Trophoblast cell (in vitro differentiated cells and primary cell): ENCODE measurements around the gene LPP.

ENCODE experiments used
- DNase-seq, 2 donors: peaks; one replicate each; pipeline ENCODE4 v3.0.0-alpha.2; 2016
- H2AFZ ChIP-seq: 2 replicates; pipeline ENCODE4 v1.6.1; 2013; ENCODE audit warnings: low read length, moderate library complexity, mild to moderate bottlenecking; ENCODE audit not compliant: insufficient read depth, poor library complexity
- H2AK5ac ChIP-seq: 2 replicates; pipeline ENCODE4 v1.6.1; 2013; ENCODE audit warnings: mild to moderate bottlenecking, low read length
- H2BK120ac ChIP-seq: 2 replicates; pipeline ENCODE4 v1.6.1; 2013; ENCODE audit warnings: low read length, mild to moderate bottlenecking, moderate library complexity; ENCODE audit not compliant: insufficient read depth, poor library complexity
- H2BK12ac ChIP-seq: 2 replicates; pipeline ENCODE4 v1.6.1; 2013; ENCODE audit warnings: mild to moderate bottlenecking, low read length, moderate library complexity
- H2BK5ac ChIP-seq: 2 replicates; pipeline ENCODE4 v1.6.1; 2013; ENCODE audit warnings: low read length, low read depth, moderate library complexity, mild to moderate bottlenecking; ENCODE audit not compliant: poor library complexity
- H3K14ac ChIP-seq: 2 replicates; pipeline ENCODE4 v1.6.1; 2013; ENCODE audit warnings: mild to moderate bottlenecking, low read length
- H3K18ac ChIP-seq: 2 replicates; pipeline ENCODE4 v1.6.1; 2013; ENCODE audit warnings: mild to moderate bottlenecking, low read length
- H3K23ac ChIP-seq: 2 replicates; pipeline ENCODE4 v1.6.1; 2013; ENCODE audit warnings: low read length
- H3K27ac ChIP-seq: 2 replicates; pipeline ENCODE4 v1.5.1; 2013; ENCODE audit warnings: low read depth, mild to moderate bottlenecking, inconsistent platforms, low read length, moderate library complexity
- H3K27me3 ChIP-seq: 2 replicates; pipeline ENCODE4 v1.6.1; 2013; ENCODE audit warnings: inconsistent platforms, mild to moderate bottlenecking, low read length, moderate library complexity; ENCODE audit not compliant: insufficient read depth
- H3K36me3 ChIP-seq, 2 experiments: 1 replicate in 1 of 2; 2 replicates in 1 of 2; pipeline ENCODE4 v1.6.1; 2013; ENCODE audit warnings: low read length in 2 of 2, mild to moderate bottlenecking in 2 of 2, moderate library complexity in 1 of 2; ENCODE audit not compliant: insufficient read depth in 2 of 2, control insufficient read depth in 1 of 2
- H3K4ac ChIP-seq: 2 replicates; pipeline ENCODE4 v1.6.1; 2013; ENCODE audit warnings: low read depth, mild to moderate bottlenecking, low read length, moderate library complexity
- H3K4me1 ChIP-seq, 2 experiments: 1 replicate in 1 of 2; 2 replicates in 1 of 2; pipeline ENCODE4 v1.6.1; 2013; ENCODE audit warnings: low read length in 2 of 2, mild to moderate bottlenecking in 2 of 2, moderate library complexity in 1 of 2; ENCODE audit not compliant: insufficient read depth in 2 of 2, control insufficient read depth in 1 of 2
- H3K4me2 ChIP-seq: 2 replicates; pipeline ENCODE4 v1.6.1; 2013; ENCODE audit warnings: inconsistent platforms, mild to moderate bottlenecking, low read length, moderate library complexity
- H3K4me3 ChIP-seq: 2 replicates; pipeline ENCODE4 v1.5.1; 2013; ENCODE audit warnings: mild to moderate bottlenecking, low read depth, low read length, inconsistent platforms
- H3K79me1 ChIP-seq: one replicate; pipeline ENCODE4 v1.6.1; 2013; ENCODE audit warnings: low read length
- H3K79me2 ChIP-seq: 2 replicates; pipeline ENCODE4 v1.6.1; 2013; ENCODE audit warnings: low read length, mild to moderate bottlenecking; ENCODE audit not compliant: control insufficient read depth, insufficient read depth, poor library complexity
- H3K9ac ChIP-seq: 2 replicates; pipeline ENCODE4 v1.6.1; 2013; ENCODE audit warnings: mild to moderate bottlenecking, low read length
- H3K9me3 ChIP-seq: 2 replicates; pipeline ENCODE4 v1.6.1; 2013; ENCODE audit warnings: low read depth, mild to moderate bottlenecking, control low read depth, inconsistent platforms, low read length; ENCODE audit not compliant: insufficient read depth
- H4K12ac ChIP-seq: 2 replicates; pipeline ENCODE4 v1.6.1; 2013; ENCODE audit warnings: low read depth, mild to moderate bottlenecking, low read length, moderate library complexity
- H4K8ac ChIP-seq: 2 replicates; pipeline ENCODE4 v1.6.1; 2013; ENCODE audit warnings: low read depth, mild to moderate bottlenecking, low read length, moderate library complexity
- H4K91ac ChIP-seq: one replicate; pipeline ENCODE4 v1.6.1; 2013; ENCODE audit warnings: low read depth, mild to moderate bottlenecking, low read length, moderate library complexity
- WGBS: extraction: QIAGEN DNeasy Blood & Tissue Kit; methylation state at CpG from one replicate; pipeline ENCODE4 v1.1.7; 2013; ENCODE audit warnings: missing lambda C conversion rate; ENCODE audit not compliant: insufficient read length, insufficient coverage; ENCODE audit errors: extremely low coverage; 5-methylcytosine and 5-hydroxymethylcytosine counted together

The LPP gene

DNA sequence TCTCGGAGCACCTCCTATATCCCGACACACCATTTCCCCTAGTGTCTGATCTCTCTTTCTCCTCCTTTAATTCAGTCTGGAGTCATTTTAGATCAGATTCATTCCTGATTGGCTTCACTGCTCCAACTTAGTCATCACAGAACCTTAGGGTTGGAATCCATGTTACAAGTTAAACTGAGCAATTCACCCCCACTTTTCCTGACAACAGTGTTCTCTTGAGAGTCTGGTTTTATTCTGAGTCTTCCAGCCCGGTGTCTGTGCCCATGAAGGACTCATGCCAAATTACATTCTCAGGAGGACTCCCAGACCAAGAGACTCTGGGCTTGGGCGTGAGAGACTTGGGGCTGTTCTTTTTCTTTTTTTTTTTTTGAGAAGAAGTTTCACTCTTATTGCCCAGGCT lies 57.5 kb downstream of the LPP start:
- peaks cover 17 to 33% of the 10 kb centered on the region in 2 experiments for H3K4me1 ChIP-seq
- H3K27me3 ChIP-seq, result no peaks in the 10 kb centered on the region
- no peak overlapping the region for H3K9ac ChIP-seq
- peaks cover 20% of the 10 kb centered on the region for H3K79me1 ChIP-seq
- no peak overlapping the region for H3K23ac ChIP-seq
- DNase-seq, result no peak
- H3K18ac ChIP-seq, result no peak overlapping the region
- H3K14ac ChIP-seq, result no peak overlapping the region
- peak overlapping the region; percentile 28 for H4K91ac ChIP-seq
- no peaks in the 10 kb centered on the region for H3K9me3 ChIP-seq
- H3K4ac ChIP-seq, result peak overlapping the region; percentile 47
- no peak overlapping the region for H3K27ac ChIP-seq
- peak overlapping the region; percentile 24 for H2BK12ac ChIP-seq
- no peak overlapping the region for H3K4me2 ChIP-seq
- H3K79me2 ChIP-seq, result peaks cover 2% of the 10 kb centered on the region
- H2AK5ac ChIP-seq, result no peak overlapping the region
- WGBS, result no CpG with 5 or more reads among the region's 4 CpGs
- no peak overlapping the region for H2BK5ac ChIP-seq
- peak overlapping the region; percentile 24 for H2BK120ac ChIP-seq
- H4K8ac ChIP-seq, result no peak overlapping the region
- no peak overlapping the region for H3K4me3 ChIP-seq
- H3K36me3 ChIP-seq, result no peaks in the 10 kb centered on the region
- H4K12ac ChIP-seq, result no peak overlapping the region
- no peak overlapping the region for H2AFZ ChIP-seq

DNA sequence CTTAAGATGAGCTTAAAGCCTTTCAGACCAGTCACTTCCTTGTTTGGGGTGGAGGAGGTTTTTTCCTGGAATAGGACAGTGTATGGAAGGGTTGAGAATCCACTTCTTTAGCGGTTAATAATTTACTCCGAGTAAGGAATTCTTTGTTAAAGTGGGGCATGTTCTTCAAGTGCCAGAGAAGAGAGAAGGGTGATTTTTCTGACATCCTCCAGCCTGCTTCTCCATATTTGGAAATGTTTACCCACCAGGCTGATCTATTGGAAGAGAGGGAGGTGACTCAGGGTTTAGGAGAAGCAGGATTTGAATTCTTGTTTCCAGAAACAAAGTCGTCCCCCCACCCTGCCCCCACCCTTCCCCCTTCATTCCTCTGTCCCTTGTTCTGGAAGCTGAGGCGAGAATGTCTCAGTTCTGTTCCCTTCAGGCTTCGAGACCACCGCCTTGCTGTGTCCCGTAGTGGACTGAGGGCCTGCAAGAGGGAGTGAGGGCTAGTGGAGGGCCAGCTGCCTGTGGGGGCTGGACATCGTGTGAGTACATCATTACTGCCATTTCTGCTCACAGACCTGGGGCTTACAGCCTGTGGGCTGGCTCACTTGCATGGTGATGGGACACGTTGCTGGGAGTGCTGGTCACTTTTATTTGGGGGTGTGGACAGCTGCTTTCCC lies 58.5 kb downstream of the LPP start:
- Histone ChIP-seq H3K4me2 (no peak overlapping the region), H3K4ac (peak overlapping the region; percentile 71), H3K27ac (peak overlapping the region; percentile 67), H3K9ac (no peak overlapping the region), H3K4me3 (no peak overlapping the region), H3K9me3 (no peaks in the 10 kb centered on the region), H3K79me1 (peaks cover 17% of the 10 kb centered on the region), H3K36me3 (no peaks in the 10 kb centered on the region), H4K12ac (peak overlapping the region; percentile 63), H2BK120ac (peak overlapping the region; percentile 90), H2AFZ (peak overlapping the region; percentile 62), H3K27me3 (no peaks in the 10 kb centered on the region), H2BK12ac (peak overlapping the region; percentile 33), H2AK5ac (peak overlapping the region; percentile 91), H3K18ac (peak overlapping the region; percentile 87), H4K8ac (peak overlapping the region; percentile 86), H2BK5ac (peak overlapping the region; percentile 84), H4K91ac (peak overlapping the region; percentile 96), H3K4me1 (peaks cover 17 to 33% of the 10 kb centered on the region in 2 experiments), H3K79me2 (peaks cover 2% of the 10 kb centered on the region), H3K23ac (no peak overlapping the region), H3K14ac (peak overlapping the region; percentile 94)
- WGBS, result no CpG with 5 or more reads among the region's 9 CpGs
- DNase-seq, result no peak

DNA sequence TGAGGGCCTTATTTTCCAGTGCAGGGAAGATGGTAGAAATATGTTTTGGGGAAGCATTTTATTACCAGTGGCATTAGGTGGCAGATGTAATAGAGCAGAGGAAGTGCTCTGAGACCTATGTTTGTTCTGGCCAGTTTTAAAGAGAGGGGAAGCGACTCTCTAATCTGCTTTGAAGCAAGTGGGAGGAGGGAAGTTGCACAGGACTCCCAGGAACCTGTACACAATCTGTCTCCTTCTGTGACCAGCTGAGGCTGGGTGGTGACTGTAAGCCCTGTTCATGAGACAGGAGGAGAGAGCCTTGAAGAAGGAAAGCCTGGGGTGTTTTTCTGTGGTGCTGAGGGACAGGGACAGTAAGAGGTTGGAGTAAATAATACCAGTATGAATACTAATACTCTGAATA lies 60.5 kb downstream of the LPP start:
- H2BK120ac ChIP-seq, result no peak overlapping the region
- no peak overlapping the region for H3K4ac ChIP-seq
- no peak overlapping the region for H3K4me3 ChIP-seq
- H3K79me2 ChIP-seq, result peaks cover 2% of the 10 kb centered on the region
- H2BK5ac ChIP-seq, result no peak overlapping the region
- H3K36me3 ChIP-seq, result no peaks in the 10 kb centered on the region
- no peaks in the 10 kb centered on the region for H3K9me3 ChIP-seq
- H3K79me1 ChIP-seq, result peaks cover 9% of the 10 kb centered on the region
- H2BK12ac ChIP-seq, result no peak overlapping the region
- H3K23ac ChIP-seq, result no peak overlapping the region
- no peak for DNase-seq
- no peak overlapping the region for H4K12ac ChIP-seq
- H3K4me2 ChIP-seq, result no peak overlapping the region
- no peaks in the 10 kb centered on the region for H3K27me3 ChIP-seq
- no peak overlapping the region for H3K14ac ChIP-seq
- no peak overlapping the region for H3K18ac ChIP-seq
- peaks cover 12 to 22% of the 10 kb centered on the region in 2 experiments for H3K4me1 ChIP-seq
- no peak overlapping the region for H4K8ac ChIP-seq
- no CpG with 5 or more reads among the region's 1 CpG for WGBS
- H2AFZ ChIP-seq, result no peak overlapping the region
- H2AK5ac ChIP-seq, result no peak overlapping the region
- H4K91ac ChIP-seq, result no peak overlapping the region
- no peak overlapping the region for H3K9ac ChIP-seq
- H3K27ac ChIP-seq, result no peak overlapping the region

DNA sequence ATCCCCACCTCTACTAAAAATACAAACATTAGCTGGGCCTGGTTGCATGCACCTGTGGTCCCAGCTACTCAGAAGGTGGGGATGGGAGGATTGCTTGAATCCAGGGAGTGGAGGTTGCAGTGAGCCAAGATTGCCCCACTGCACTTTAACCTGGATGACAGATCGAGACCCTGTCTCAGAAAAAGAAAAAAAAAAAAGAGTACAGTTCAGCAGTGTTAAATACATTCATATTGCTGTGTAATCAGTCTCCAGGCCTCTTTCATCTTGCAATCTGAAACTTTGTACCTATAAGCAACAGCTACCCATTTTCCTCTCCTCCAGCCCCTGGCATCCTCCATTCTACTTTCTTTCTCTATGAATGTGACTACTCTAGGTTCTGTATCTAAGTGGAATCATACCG lies 61.2 kb downstream of the LPP start:
- H4K12ac ChIP-seq, result no peak overlapping the region
- no peak overlapping the region for H3K9ac ChIP-seq
- H2BK12ac ChIP-seq, result no peak overlapping the region
- H3K4me3 ChIP-seq, result no peak overlapping the region
- no peak overlapping the region for H2BK120ac ChIP-seq
- no peak for DNase-seq
- H3K4me1 ChIP-seq, result peaks cover 8 to 17% of the 10 kb centered on the region in 2 experiments
- no peak overlapping the region for H3K14ac ChIP-seq
- no peak overlapping the region for H4K91ac ChIP-seq
- no peak overlapping the region for H3K18ac ChIP-seq
- no peak overlapping the region for H2AFZ ChIP-seq
- H3K27me3 ChIP-seq, result no peaks in the 10 kb centered on the region
- no peak overlapping the region for H3K27ac ChIP-seq
- H3K79me2 ChIP-seq, result peaks cover 2% of the 10 kb centered on the region
- H3K4ac ChIP-seq, result no peak overlapping the region
- H3K9me3 ChIP-seq, result no peaks in the 10 kb centered on the region
- H4K8ac ChIP-seq, result no peak overlapping the region
- H2BK5ac ChIP-seq, result no peak overlapping the region
- no peak overlapping the region for H3K4me2 ChIP-seq
- H2AK5ac ChIP-seq, result no peak overlapping the region
- peaks cover 6% of the 10 kb centered on the region for H3K79me1 ChIP-seq
- no CpG with 5 or more reads among the region's 2 CpGs for WGBS
- H3K23ac ChIP-seq, result no peak overlapping the region
- no peaks in the 10 kb centered on the region for H3K36me3 ChIP-seq
